Naive thymus-derived CD4-positive, alpha-beta T cell (primary cell): ENCODE data around the gene INCA1. TPM values are rescaled to one million over a fixed set of nuclear protein-coding genes. Genes with fewer than 3 reads are reported as not detected.

Experiments used
- ATAC-seq: fragments of 150-1000 bp; cut with Tn5 transposase; 2 replicates; pipeline ENCODE4 v1.10.0; 2021; ENCODE audit warnings: mild to moderate bottlenecking, moderate library complexity
- CTCF ChIA-PET: fragments of 350-600 bp; sonication (Branson Sonifier 250); formaldehyde crosslinking; loops from one replicate; lab custom pipeline; 2021; ENCODE audit warnings: antibody characterized with exemption; lab: Charles Lee
- POLR2A ChIA-PET: fragments of 350-600 bp; sonication (Branson Sonifier 250); formaldehyde crosslinking; loops from one replicate; lab custom pipeline; 2021; ENCODE audit warnings: antibody characterized with exemption, inconsistent platforms; lab: Charles Lee
- DNase-seq, 9 donors: peaks; one replicate each; pipeline versions ENCODE4 v3.0.0 to v3.0.0-alpha.2; 2020 to 2022; ENCODE audit warnings: mixed read lengths in 1 of 9
- H3K27ac ChIP-seq: one replicate; pipeline ENCODE4 v1.7.0; 2013; ENCODE audit warnings: mild to moderate bottlenecking, low read depth, low read length, moderate library complexity
- H3K27me3 ChIP-seq, 2 donors: one replicate each; pipeline ENCODE4 v1.7.0; 2013; ENCODE audit warnings: low read length in 2 of 2, mild to moderate bottlenecking in 2 of 2, moderate library complexity in 2 of 2; ENCODE audit not compliant: control insufficient read depth in 2 of 2, insufficient read depth in 2 of 2
- H3K36me3 ChIP-seq, 3 experiments: 1 replicate in 2 of 3; 2 replicates in 1 of 3; pipeline ENCODE4 v1.7.0; 2013; ENCODE audit warnings: low read length in 3 of 3, mild to moderate bottlenecking in 3 of 3, moderate library complexity in 1 of 3; ENCODE audit not compliant: insufficient read depth in 3 of 3, control insufficient read depth in 2 of 3
- H3K4me1 ChIP-seq, 2 donors: one replicate each; pipeline ENCODE4 v1.7.0; 2013; ENCODE audit warnings: low read length in 2 of 2, mild to moderate bottlenecking in 2 of 2, moderate library complexity in 1 of 2; ENCODE audit not compliant: control insufficient read depth in 2 of 2, insufficient read depth in 2 of 2
- H3K4me3 ChIP-seq: 2 replicates; pipeline ENCODE4 v1.7.0; 2013; ENCODE audit warnings: mild to moderate bottlenecking, low read length
- H3K9me3 ChIP-seq, 3 experiments: 1 replicate in 2 of 3; 2 replicates in 1 of 3; pipeline ENCODE4 v1.7.0; 2013; ENCODE audit warnings: low read length in 3 of 3; ENCODE audit not compliant: control insufficient read depth in 2 of 3
- H3K27ac Mint-ChIP-seq, 9 donors: one replicate each; pipeline ENCODE4 v1.8.0; 2020 to 2022; ENCODE audit warnings: mixed read lengths in 9 of 9, mild to moderate bottlenecking in 8 of 9, moderate library complexity in 5 of 9, inconsistent platforms in 2 of 9
- H3K27me3 Mint-ChIP-seq, 5 donors: one replicate each; pipeline ENCODE4 v1.8.0; 2021 to 2022; ENCODE audit warnings: mixed read lengths in 5 of 5, mild to moderate bottlenecking in 1 of 5
- H3K36me3 Mint-ChIP-seq, 5 donors: one replicate each; pipeline ENCODE4 v1.8.0; 2020 to 2022; ENCODE audit warnings: mixed read lengths in 5 of 5, mild to moderate bottlenecking in 3 of 5, inconsistent platforms in 1 of 5
- H3K4me1 Mint-ChIP-seq, 7 donors: one replicate each; pipeline ENCODE4 v1.8.0; 2020 to 2022; ENCODE audit warnings: mixed read lengths in 7 of 7, mild to moderate bottlenecking in 3 of 7, inconsistent platforms in 1 of 7
- H3K4me3 Mint-ChIP-seq, 10 donors: one replicate each; pipeline ENCODE4 v1.8.0; 2020 to 2022; ENCODE audit warnings: mild to moderate bottlenecking in 10 of 10, mixed read lengths in 10 of 10, moderate library complexity in 6 of 10, inconsistent platforms in 2 of 10
- H3K9me3 Mint-ChIP-seq, 11 donors: one replicate each; pipeline ENCODE4 v1.8.0; 2020 to 2022; ENCODE audit warnings: mixed read lengths in 11 of 11, mild to moderate bottlenecking in 4 of 11, inconsistent platforms in 1 of 11, moderate library complexity in 1 of 11
- intact Hi-C, 2 donors: fragments of 100-400 bp; cut with micrococcal nuclease; formaldehyde crosslinking; loops; one replicate each; pipeline ENCODE4 v1.15.1; 2023
- polyA plus RNA-seq, 2 donors: library from polyadenylated mRNA; unstranded; fragments of 300-500 nt; fragmentation: Illumina TruSeq; gene quantifications; one replicate each; pipeline ENCODE4 v1.2.3, GENCODE V29; 2021
- total RNA-seq, 6 experiments: library from RNA in 5 of 6; stranded (reverse) in 5 of 6; gene quantifications; 1 replicate in 5 of 6; 2 replicates in 1 of 6; pipeline ENCODE4 v1.2.3 and lab custom pipeline; 2021 to 2026

The INCA1 gene
- total and polyA plus RNA-seq, 7 experiments from 2014 or later = 0.38 to 0.42 (median 0.41) TPM; not detected in 3

DNA sequence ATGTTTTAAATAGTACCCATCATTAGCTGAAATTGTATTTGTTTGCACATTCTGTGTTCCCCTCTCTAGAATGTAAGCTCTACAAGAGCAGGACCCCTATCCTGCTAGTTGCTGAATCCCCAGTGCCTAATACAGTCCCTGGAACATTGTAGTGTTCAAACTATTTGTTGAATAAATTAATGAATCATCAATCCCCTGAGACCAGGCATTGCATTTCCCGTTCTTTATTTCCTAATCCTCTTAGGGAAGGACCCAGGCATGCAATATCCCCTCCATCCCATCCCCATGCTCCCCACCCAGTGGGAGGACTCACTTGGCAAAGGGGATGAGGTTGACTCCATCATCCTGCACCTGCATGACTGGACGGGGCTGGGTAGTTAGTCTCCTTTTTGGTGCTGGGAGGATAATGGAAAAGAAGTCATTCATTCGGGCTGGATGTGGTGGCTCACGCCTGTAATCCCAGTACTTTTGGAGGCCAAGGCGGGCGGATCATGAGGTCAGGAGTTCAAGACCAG is 3.2 kb downstream of the INCA1 start:
- DNase-seq = no peak
- no peak overlapping the region for H3K27ac Mint-ChIP-seq
- no peaks in the 10 kb centered on the region for H3K27me3 ChIP-seq
- no peaks in the 10 kb centered on the region for H3K9me3 ChIP-seq
- intact Hi-C loops = no loop called here
- no peaks in the 10 kb centered on the region for H3K27me3 Mint-ChIP-seq
- no peak overlapping the region for H3K4me3 ChIP-seq
- no peak for ATAC-seq
- no peak overlapping the region for H3K27ac ChIP-seq
- peaks cover 0 to 2% (median 0%) of the 10 kb centered on the region in 11 donors for H3K9me3 Mint-ChIP-seq
- H3K4me3 Mint-ChIP-seq = no peak overlapping the region
- H3K4me1 ChIP-seq = peaks cover 8 to 17% of the 10 kb centered on the region in 2 donors
- ChIA-PET POLR2A (no interaction called here), CTCF (no interaction called here)
- peaks cover 20 to 35% (median 26%) of the 10 kb centered on the region in 7 donors for H3K4me1 Mint-ChIP-seq
- H3K36me3 ChIP-seq = no peaks in the 10 kb centered on the region
- H3K36me3 Mint-ChIP-seq = peaks cover 0 to 3% (median 0%) of the 10 kb centered on the region in 5 donors

DNA sequence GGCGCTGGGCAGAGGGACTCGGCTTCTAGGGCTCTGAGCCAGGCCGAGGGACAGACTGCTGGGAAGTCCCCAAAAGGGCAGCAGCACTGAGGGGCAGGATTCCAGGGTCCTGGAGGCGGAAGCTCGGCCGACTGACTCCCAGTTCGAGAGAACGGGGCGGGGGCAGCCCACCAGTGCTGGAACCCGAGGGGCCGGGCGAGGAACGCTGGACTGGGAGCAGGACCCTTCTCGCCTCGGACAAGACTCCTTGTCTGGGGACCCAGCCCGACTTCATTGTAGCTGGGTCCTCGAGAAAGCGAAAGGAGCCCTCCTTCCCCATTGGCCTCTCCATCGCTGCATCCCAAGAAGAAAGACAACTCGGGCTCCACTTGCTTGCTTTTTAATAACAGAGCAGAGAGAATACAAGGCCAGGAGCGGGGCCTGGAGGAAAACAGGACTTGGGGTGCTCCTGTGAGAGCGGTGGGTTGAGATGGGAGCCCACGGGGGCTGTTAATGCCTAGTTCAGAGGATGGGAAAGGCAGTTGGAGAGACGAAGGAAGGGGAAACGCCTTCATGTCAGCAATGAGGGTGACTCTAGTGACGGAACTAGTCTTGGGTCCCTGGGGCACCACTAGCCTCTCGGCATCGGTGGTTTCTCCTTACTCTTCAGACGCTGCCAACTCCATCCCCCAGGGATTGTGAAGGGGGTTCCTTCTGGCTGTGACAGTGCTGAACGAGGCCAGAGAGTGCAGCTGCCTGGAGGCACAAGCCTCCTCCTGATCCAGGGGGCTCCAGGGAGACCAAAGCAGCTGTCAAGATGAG is 9.4 kb downstream of the INCA1 start:
- H3K4me1 Mint-ChIP-seq = peaks cover 29 to 47% (median 45%) of the 10 kb centered on the region in 7 donors
- Histone ChIP-seq H3K27me3 (no peaks in the 10 kb centered on the region), H3K4me1 (peaks cover 10 to 23% of the 10 kb centered on the region in 2 donors), H3K27ac (peak overlapping the region; percentile 99), H3K36me3 (peaks cover 0 to 17% (median 0%) of the 10 kb centered on the region in 3 experiments), H3K4me3 (peak overlapping the region; percentile 91), H3K9me3 (no peaks in the 10 kb centered on the region)
- intact Hi-C loops = loop anchor here (1.0 to 5.0 kb wide), 7 partner anchors 9 to 124 kb away; partner anchors contain the start of genes INCA1 (in 2 of the 2), KIF1C (in 2 of the 2), RNF167 (in 2 of the 2) and SLC25A11 (in 2 of the 2)
- ChIA-PET CTCF (interaction anchor here (0.7 to 1.7 kb wide), 7 partner anchors 9 to 79 kb away, joined by 3 to 6 read pairs (median 3); partner anchors contain the start of genes INCA1, RNF167 and SLC25A11), POLR2A (interaction anchor here (0.5 to 4.0 kb wide), 14 partner anchors 10 to 91 kb away, joined by 3 to 50 read pairs (median 7); partner anchors contain the start of genes C17orf107, INCA1, KIF1C and PFN1)
- peak; percentile 15 for ATAC-seq
- H3K9me3 Mint-ChIP-seq = no peaks in the 10 kb centered on the region
- peak in 1 of 9 donors; percentile 18 for DNase-seq
- peak overlapping the region; percentile 86 to 94 (median 91) for H3K4me3 Mint-ChIP-seq
- peak overlapping the region; percentile 87 to 95 (median 93) for H3K27ac Mint-ChIP-seq
- no peaks in the 10 kb centered on the region for H3K27me3 Mint-ChIP-seq
- peaks cover 0 to 11% (median 2%) of the 10 kb centered on the region in 5 donors for H3K36me3 Mint-ChIP-seq

DNA sequence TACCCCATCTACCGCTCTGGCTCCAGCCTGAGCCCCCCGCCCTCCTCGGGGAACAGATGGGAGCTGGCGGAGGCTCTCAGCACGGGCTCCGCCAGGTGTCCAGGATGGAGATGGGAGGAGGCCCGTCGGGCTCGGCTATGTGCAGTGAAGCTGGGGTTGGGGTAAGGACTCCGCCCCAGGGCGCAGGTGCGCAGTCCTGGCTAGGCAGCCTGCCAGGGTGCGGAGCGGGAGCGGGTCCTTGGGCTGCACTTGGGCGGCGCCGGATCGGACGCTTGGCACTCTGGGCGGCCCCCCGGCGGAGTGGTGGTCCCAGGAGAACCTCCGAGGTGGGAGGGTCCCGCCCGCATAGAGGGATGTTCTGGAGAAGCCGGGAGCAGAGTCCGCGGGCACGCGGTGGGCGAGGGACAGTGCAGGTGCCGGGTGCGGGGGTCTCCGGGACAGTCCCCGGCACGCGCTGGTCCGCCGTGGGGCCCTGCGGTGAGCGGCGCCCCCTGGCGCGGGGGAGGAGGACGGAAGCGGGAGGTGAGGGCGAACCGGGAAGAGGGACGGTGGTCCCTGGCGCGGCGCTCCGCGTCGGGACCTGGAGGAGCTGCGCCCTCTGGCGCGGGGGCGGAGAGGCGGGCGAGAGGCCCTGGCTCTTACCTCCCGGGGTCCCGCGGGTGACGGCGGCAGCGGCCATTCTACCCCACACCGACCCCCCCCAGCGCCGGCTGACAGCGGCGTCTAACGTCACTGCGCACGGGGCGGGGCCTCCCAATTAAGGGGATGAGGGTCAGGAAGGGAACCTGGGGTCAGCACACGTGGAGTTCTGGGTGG is 10.2 kb downstream of the INCA1 start, which contains the start of gene CAMTA2:
Gene CAMTA2 (minus strand): TSS at position 725 of the 816 bp plus-strand sequence. CDS start 1,453 bp downstream, outside the sequence.
- Mint-ChIP-seq H3K4me3 (peak within 1 kb of the TSS; percentile 86 to 94 (median 91)), H3K36me3 (peaks cover 0 to 15% (median 6%) of the 10 kb centered on the region in 5 donors), H3K27me3 (no peaks in the 10 kb centered on the region), H3K9me3 (no peaks in the 10 kb centered on the region), H3K4me1 (peaks cover 29 to 51% (median 46%) of the 10 kb centered on the region in 7 donors), H3K27ac (peak within 1 kb of the TSS; percentile 87 to 95 (median 93))
- POLR2A ChIA-PET = interaction anchor here (0.5 to 4.0 kb wide), 17 partner anchors 9 to 240 kb away, joined by 3 to 50 read pairs (median 6); partner anchors contain the start of genes C17orf107, INCA1, KIF1C and PFN1
- CTCF ChIA-PET = interaction anchor here (0.7 to 2.7 kb wide), 7 partner anchors 10 to 82 kb away, joined by 3 to 13 read pairs (median 5); partner anchors contain the start of genes INCA1 and SPAG7
- Histone ChIP-seq H3K4me1 (peaks cover 10 to 23% of the 10 kb centered on the region in 2 donors), H3K27me3 (no peaks in the 10 kb centered on the region), H3K36me3 (peaks cover 0 to 25% (median 0%) of the 10 kb centered on the region in 3 experiments), H3K27ac (peak within 1 kb of the TSS; percentile 99), H3K4me3 (peak within 1 kb of the TSS; percentile 91), H3K9me3 (no peaks in the 10 kb centered on the region)
- ATAC-seq (peak; percentile 93), DNase-seq (peak; percentile 70 to 87 (median 80))
- intact Hi-C loops = loop anchor here (1.0 to 5.0 kb wide), 7 partner anchors 10 to 125 kb away; partner anchors contain the start of genes INCA1 (in 2 of the 2), KIF1C (in 2 of the 2), RNF167 (in 2 of the 2) and SLC25A11 (in 2 of the 2)

DNA sequence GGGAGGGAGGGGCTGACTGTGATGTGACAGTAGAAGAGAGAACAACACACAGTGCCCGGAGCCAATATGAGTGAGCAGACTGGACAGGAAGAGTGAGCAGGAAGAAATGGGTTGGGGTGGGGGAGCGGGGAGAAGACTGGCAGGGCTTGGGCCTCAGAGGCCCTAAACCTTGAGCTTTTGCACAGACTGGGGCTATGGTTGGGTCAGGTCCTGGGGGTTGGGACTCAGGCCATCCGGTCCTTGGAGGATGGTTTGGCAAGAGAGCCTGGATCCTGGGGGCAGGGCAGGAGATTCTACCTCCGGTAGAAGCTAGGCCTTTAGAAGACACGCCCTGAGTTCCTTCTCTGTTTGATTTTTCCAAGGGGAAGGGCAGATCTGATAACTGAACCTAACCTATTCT is 10.9 kb downstream of the INCA1 start:
- Histone ChIP-seq H3K27ac (peak overlapping the region; percentile 99), H3K9me3 (no peaks in the 10 kb centered on the region), H3K4me1 (peaks cover 13 to 23% of the 10 kb centered on the region in 2 donors), H3K27me3 (no peaks in the 10 kb centered on the region), H3K4me3 (peak overlapping the region; percentile 91), H3K36me3 (peaks cover 0 to 31% (median 0%) of the 10 kb centered on the region in 3 experiments)
- Mint-ChIP-seq H3K27ac (peak overlapping the region; percentile 63 to 95 (median 90)), H3K9me3 (no peaks in the 10 kb centered on the region), H3K4me1 (peaks cover 29 to 58% (median 48%) of the 10 kb centered on the region in 7 donors), H3K4me3 (peak overlapping the region; percentile 86 to 94 (median 91)), H3K36me3 (peaks cover 0 to 18% (median 5%) of the 10 kb centered on the region in 5 donors), H3K27me3 (no peaks in the 10 kb centered on the region)
- intact Hi-C loops = loop anchor here in 1 of 2 donors (5.0 kb wide), 2 partner anchors 46 to 126 kb away; partner anchors contain the start of gene ZNF232
- ChIA-PET CTCF (interaction anchor here (1.4 to 2.7 kb wide), 2 partner anchors 18 to 81 kb away, joined by 4 to 13 read pairs; partner anchors contain the start of gene SPAG7), POLR2A (interaction anchor here (0.5 to 4.0 kb wide), 14 partner anchors 8 to 206 kb away, joined by 3 to 50 read pairs (median 7); partner anchors contain the start of genes C17orf107, INCA1, KIF1C and PFN1)
- ATAC-seq = no peak
- peak in 1 of 9 donors; percentile 35 for DNase-seq

DNA sequence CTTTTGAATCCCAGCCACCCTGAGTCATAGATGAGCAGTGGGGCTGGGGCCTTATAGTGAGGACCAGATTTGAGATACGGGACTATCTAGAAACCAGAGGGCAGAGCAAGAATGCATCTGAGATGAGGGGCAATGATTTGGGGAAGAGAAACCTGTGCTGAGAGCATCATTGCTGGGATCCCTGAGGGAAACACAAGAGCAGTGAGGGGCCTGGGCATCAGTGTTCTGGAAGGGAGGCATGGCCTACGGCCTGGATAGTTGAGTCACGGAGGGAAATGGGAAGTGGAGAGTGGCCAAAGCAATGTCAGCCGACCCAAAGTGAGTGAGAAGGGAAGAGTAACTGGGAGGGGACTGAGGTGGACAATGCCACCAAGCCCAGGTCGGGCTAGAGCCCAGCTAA is 15.0 kb downstream of the INCA1 start:
- H3K36me3 ChIP-seq = peaks cover 11 to 59% (median 12%) of the 10 kb centered on the region in 3 experiments
- no peak overlapping the region for H3K4me3 ChIP-seq
- no peaks in the 10 kb centered on the region for H3K9me3 ChIP-seq
- POLR2A ChIA-PET = interaction anchor here (1.0 kb wide), 2 partner anchors 10 to 13 kb away, joined by 3 to 4 read pairs; no protein-coding TSS in a partner anchor
- Mint-ChIP-seq H3K27me3 (no peaks in the 10 kb centered on the region), H3K4me3 (peak overlapping the region in 2 of 10 donors; percentile 0 to 19), H3K36me3 (peaks cover 8 to 38% (median 15%) of the 10 kb centered on the region in 5 donors), H3K27ac (peak overlapping the region in 2 of 9 donors; percentile 10 to 37), H3K4me1 (peaks cover 23 to 46% (median 37%) of the 10 kb centered on the region in 7 donors), H3K9me3 (no peaks in the 10 kb centered on the region)
- DNase-seq = no peak
- H3K27ac ChIP-seq = no peak overlapping the region
- no peaks in the 10 kb centered on the region for H3K27me3 ChIP-seq
- intact Hi-C loops = no loop called here
- peaks cover 9 to 14% of the 10 kb centered on the region in 2 donors for H3K4me1 ChIP-seq
- CTCF ChIA-PET = interaction anchor here (1.6 to 2.0 kb wide), 2 partner anchors 73 to 79 kb away, joined by 5 read pairs; no protein-coding TSS in a partner anchor
- no peak for ATAC-seq
